HL-60 (cell line): Measurements from ENCODE around the gene ZNF48.

ENCODE experiments used
- POLR2AphosphoS5 ChIP-seq: IDR thresholded peaks from 2 replicates; pipeline ENCODE4 v1.6.1; 2012; ENCODE audit warnings: low read depth
- TF ChIP-seq, protein P1 (sequence below): IDR thresholded peaks from one replicate; pipeline ENCODE4 v1.5.1; 2011; ENCODE audit warnings: low read length, control low read depth, inconsistent platforms; ENCODE audit not compliant: insufficient read depth
- TF ChIP-seq, protein P2 (sequence below): IDR thresholded peaks from 2 replicates; pipeline ENCODE4 v1.6.1; 2012; ENCODE audit warnings: low read depth; ENCODE audit not compliant: insufficient replicate concordance

DNA sequence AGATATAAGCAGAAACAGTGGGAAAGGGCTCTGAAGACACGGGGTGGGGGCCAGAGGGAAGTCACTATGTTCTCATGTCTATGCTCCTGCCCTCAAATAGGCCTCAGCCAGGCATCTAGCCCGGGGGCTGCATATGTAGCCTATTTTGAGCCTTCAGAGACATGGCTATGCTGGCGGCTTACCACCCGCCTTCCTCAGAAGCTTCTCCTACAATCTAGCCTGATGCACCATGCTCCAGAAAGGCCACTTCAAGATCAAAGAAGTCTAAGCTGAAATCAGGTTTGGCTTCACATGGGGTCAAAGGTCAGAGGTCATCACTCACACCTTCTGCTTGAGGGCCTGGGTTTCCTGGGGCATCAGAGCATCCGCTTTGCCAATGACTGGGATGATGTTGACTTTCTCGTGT lies 14.4 kb upstream of the ZNF48 start:
- TF ChIP-seq, protein P1, sequence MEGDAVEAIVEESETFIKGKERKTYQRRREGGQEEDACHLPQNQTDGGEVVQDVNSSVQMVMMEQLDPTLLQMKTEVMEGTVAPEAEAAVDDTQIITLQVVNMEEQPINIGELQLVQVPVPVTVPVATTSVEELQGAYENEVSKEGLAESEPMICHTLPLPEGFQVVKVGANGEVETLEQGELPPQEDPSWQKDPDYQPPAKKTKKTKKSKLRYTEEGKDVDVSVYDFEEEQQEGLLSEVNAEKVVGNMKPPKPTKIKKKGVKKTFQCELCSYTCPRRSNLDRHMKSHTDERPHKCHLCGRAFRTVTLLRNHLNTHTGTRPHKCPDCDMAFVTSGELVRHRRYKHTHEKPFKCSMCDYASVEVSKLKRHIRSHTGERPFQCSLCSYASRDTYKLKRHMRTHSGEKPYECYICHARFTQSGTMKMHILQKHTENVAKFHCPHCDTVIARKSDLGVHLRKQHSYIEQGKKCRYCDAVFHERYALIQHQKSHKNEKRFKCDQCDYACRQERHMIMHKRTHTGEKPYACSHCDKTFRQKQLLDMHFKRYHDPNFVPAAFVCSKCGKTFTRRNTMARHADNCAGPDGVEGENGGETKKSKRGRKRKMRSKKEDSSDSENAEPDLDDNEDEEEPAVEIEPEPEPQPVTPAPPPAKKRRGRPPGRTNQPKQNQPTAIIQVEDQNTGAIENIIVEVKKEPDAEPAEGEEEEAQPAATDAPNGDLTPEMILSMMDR: no peak
- no peak for TF ChIP-seq POLR2AphosphoS5
- TF ChIP-seq, protein P2, sequence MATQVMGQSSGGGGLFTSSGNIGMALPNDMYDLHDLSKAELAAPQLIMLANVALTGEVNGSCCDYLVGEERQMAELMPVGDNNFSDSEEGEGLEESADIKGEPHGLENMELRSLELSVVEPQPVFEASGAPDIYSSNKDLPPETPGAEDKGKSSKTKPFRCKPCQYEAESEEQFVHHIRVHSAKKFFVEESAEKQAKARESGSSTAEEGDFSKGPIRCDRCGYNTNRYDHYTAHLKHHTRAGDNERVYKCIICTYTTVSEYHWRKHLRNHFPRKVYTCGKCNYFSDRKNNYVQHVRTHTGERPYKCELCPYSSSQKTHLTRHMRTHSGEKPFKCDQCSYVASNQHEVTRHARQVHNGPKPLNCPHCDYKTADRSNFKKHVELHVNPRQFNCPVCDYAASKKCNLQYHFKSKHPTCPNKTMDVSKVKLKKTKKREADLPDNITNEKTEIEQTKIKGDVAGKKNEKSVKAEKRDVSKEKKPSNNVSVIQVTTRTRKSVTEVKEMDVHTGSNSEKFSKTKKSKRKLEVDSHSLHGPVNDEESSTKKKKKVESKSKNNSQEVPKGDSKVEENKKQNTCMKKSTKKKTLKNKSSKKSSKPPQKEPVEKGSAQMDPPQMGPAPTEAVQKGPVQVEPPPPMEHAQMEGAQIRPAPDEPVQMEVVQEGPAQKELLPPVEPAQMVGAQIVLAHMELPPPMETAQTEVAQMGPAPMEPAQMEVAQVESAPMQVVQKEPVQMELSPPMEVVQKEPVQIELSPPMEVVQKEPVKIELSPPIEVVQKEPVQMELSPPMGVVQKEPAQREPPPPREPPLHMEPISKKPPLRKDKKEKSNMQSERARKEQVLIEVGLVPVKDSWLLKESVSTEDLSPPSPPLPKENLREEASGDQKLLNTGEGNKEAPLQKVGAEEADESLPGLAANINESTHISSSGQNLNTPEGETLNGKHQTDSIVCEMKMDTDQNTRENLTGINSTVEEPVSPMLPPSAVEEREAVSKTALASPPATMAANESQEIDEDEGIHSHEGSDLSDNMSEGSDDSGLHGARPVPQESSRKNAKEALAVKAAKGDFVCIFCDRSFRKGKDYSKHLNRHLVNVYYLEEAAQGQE: no peak
